SJSA1 (cell line): ENCODE results near the gene NKD1. TPM values are rescaled to one million over a fixed set of nuclear protein-coding genes. Genes with fewer than 3 reads are reported as not detected.

Experiments
- DNase-seq, 2 experiments: peaks; one replicate each; pipeline ENCODE4 v3.0.0-alpha.2; 2015 to 2020; ENCODE audit warnings: low spot score in 2 of 2, low read depth in 1 of 2
- H3K27ac ChIP-seq: fragments of 250-450 bp; sonication (Bioruptor Pico); 2 replicates; pipeline ENCODE4 v1.5.1; 2020; ENCODE audit warnings: mild to moderate bottlenecking, moderate library complexity
- H3K27me3 ChIP-seq: fragments of 250-450 bp; sonication (Bioruptor Pico); replicated peaks from 2 replicates; pipeline ENCODE4 v1.5.1; 2020; ENCODE audit warnings: mild to moderate bottlenecking, moderate library complexity
- H3K36me3 ChIP-seq: fragments of 250-450 bp; sonication (Bioruptor Pico); 2 replicates; pipeline ENCODE4 v1.5.1; 2020; ENCODE audit warnings: mild to moderate bottlenecking
- H3K4me1 ChIP-seq: fragments of 250-450 bp; sonication (Bioruptor Pico); replicated peaks from 2 replicates; pipeline ENCODE4 v1.6.1; 2021; ENCODE audit warnings: mild to moderate bottlenecking
- H3K4me3 ChIP-seq: fragments of 250-450 bp; sonication (Bioruptor Pico); 2 replicates; pipeline ENCODE4 v1.5.1; 2020; ENCODE audit warnings: mild to moderate bottlenecking
- H3K9me3 ChIP-seq: fragments of 250-450 bp; sonication (Bioruptor Pico); replicated peaks from 2 replicates; pipeline ENCODE4 v1.5.1; 2020; ENCODE audit warnings: mild to moderate bottlenecking
- total RNA-seq: library from RNA; depleted of rRNA; stranded (reverse); fragments of >200 nt; shearing (Covaris generic); gene quantifications from 2 replicates; pipeline ENCODE4 v1.2.3, GENCODE V29; 2014

The NKD1 gene
- total RNA-seq, 1 experiment from 2014 or later: 0.42 TPM

DNA sequence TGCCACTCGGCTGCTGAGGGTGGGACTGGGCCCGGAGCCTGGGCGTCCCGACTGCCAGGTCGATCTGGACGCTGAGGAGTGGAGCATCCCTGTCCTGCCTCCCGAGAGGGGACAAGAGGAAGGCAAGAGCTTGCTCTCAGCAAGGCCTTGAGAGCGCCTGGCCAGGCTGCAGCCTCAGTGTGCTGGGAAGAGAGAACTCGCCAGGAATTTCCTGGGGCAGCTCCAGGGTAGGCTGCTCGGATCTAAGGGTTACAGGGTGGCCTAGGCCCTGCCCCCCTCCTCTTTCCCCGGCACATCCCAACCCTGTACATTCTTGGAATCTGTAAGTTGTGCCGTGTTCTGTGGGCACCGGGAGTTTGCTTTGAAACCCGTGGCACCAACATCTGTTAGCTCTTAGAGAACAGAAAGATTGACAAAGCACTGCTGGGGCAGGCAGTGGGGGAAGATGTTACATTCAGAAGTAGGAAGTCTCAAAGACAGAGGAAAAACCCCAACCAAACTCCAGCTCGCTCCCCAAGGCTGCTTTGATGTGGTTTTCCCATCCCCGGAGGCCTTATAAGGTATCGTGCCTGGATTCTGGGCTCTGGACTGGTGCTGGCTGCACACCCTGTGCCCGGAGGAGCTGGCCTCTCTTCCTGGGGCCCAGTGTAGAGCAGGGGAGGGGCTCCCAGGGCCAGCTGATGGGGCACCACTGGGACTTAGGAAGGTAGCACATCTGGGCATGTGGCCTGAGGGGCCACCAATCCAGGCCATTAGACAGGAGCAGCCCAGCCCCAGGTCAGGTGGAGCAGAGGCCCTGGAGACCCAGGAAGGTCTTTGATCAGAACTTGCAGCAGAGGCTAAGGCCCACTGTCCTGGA lies 55.2 kb downstream of the NKD1 start:
- Histone ChIP-seq H3K4me3 (no peak overlapping the region), H3K27ac (peak overlapping the region; percentile 46), H3K36me3 (no peaks in the 10 kb centered on the region), H3K9me3 (no peaks in the 10 kb centered on the region), H3K27me3 (no peaks in the 10 kb centered on the region), H3K4me1 (peaks cover 23% of the 10 kb centered on the region)
- peak; percentile 85 to 86 for DNase-seq

DNA sequence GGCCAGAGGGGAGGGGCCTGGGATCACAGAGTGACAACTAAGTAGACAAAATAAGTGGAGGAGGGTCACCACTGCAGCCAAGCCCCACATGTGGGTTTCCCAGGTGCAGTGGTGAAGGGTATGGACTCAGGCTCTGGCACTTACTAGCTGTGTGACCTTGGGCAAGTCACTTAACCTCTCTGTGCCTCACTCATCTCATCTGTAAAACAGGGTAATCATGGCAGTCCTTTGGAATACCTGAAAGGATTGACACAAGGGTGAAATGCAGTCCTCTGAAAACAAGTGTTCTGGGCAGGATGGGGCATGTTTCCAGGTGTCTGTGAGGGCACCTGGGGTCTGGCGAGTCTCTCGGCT lies 55.8 kb downstream of the NKD1 start:
- Histone ChIP-seq H3K4me1 (peaks cover 23% of the 10 kb centered on the region), H3K27me3 (no peaks in the 10 kb centered on the region), H3K9me3 (no peaks in the 10 kb centered on the region), H3K27ac (no peak overlapping the region; the same call in 1 of the 2 replicates), H3K4me3 (no peak overlapping the region), H3K36me3 (no peaks in the 10 kb centered on the region)
- no peak for DNase-seq

DNA sequence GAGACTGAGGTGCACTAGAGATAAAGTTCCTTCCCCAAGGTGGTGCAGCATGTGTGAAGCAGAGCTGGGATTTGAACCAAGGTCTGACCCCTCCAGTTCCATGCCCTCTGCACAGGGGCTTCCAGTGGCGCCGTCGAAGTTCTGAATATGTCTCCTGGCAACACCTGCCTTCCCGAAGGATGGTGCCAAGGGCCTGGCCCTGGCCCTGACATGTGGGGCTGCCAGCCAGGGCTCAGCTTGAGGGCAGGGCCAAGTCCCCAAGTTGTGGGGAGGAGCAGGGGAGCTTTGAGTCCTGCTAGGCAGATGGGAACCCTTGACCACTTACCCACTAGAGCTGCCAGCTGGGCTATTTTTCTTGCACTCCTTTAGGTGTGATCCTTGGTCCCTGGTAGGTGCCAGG lies 56.4 kb downstream of the NKD1 start:
- H3K27ac ChIP-seq: no peak overlapping the region
- no peaks in the 10 kb centered on the region for H3K9me3 ChIP-seq
- no peak overlapping the region for H3K4me3 ChIP-seq
- peaks cover 23% of the 10 kb centered on the region for H3K4me1 ChIP-seq
- DNase-seq: no peak
- no peaks in the 10 kb centered on the region for H3K27me3 ChIP-seq
- no peaks in the 10 kb centered on the region for H3K36me3 ChIP-seq

DNA sequence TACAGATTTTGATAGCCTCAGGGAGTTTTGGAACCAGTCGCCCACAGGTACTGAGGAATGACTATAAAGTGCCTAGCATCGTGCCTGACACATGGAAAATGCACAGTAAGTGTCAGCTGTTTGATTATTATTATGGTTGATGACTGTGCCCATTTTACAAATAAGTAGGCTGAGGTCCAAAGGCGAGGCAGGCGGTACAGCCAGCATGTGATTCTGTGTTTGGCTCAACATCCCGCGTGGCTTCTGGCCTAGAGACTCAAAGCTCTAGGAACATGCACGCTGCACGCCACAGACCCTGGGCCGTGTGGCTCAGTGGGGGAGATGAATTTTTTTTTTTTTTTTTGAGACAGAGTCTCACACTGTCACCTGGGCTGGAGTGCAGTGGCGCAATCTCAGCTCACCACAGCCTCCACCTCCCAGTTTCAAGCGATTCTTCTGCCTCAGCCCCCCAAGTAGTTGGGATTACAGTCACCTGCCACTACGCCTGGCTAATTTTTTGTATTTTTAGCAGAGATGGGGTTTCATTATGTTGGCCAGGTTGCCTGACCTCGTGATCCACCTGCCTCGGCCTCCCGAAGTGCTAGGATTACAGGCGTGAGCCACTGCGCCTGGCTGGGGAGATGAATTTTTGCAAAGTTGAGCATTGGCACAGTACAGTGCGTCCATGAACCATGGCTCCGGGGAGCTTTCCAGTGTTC lies 57.7 kb downstream of the NKD1 start:
- Histone ChIP-seq H3K27ac (no peak overlapping the region), H3K36me3 (no peaks in the 10 kb centered on the region), H3K4me3 (no peak overlapping the region), H3K9me3 (no peaks in the 10 kb centered on the region), H3K4me1 (peaks cover 23% of the 10 kb centered on the region), H3K27me3 (no peaks in the 10 kb centered on the region)
- no peak for DNase-seq

DNA sequence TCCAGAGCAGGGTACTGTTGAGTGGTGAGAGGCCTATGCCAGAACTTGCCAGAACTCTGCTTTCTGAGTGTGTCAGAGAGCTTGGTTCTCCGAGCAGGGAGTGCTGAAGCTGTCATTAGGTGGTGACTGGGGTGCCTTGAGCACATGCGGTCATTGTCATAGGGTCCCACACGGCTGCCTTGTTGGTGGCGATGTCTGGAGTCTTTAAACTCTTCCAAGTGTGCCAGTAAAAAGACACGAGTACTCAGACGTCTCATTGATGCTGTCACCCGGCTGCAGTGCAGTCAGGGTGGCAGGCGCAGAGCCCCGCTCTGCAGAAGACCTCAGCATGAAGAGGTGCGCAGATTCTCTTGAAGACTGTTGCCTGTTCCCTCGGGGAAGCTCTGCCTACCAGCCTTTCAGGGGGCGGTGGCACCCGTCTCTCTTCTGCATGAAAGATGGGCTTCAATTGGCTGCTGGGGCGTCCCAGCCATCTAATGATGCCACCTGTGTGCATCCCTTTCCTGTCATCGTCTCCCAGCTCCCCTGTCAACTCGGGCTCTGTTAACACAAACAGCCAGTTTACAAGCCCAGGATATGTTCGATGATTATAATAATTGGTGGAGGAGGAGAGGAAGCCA lies 58.3 kb downstream of the NKD1 start:
- Histone ChIP-seq H3K9me3 (no peaks in the 10 kb centered on the region), H3K4me3 (no peak overlapping the region), H3K27ac (no peak overlapping the region), H3K4me1 (peaks cover 23% of the 10 kb centered on the region), H3K27me3 (no peaks in the 10 kb centered on the region), H3K36me3 (no peaks in the 10 kb centered on the region)
- DNase-seq: no peak

DNA sequence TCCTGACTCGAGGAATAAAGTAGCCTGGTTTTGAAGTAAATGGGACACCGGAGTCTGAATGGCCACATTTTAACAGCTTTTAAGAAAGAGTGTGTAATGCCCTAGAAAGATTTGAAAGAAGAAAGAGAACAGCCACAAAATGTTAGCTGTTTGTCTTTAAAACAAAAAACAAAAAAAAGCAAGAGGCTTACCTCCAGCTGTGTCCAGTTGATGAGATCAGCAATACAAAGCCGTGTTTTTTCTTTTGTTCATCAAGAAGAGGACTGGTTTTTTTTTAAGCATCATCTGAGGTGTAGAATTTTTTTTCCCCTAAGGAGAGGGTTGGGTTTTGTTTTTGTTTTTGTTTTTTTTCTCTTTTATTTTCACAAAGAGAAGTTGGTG lies 58.8 kb downstream of the NKD1 start:
- DNase-seq: no peak
- H3K4me1 ChIP-seq: peaks cover 22% of the 10 kb centered on the region
- H3K27me3 ChIP-seq: no peaks in the 10 kb centered on the region
- H3K27ac ChIP-seq: no peak overlapping the region
- H3K9me3 ChIP-seq: no peaks in the 10 kb centered on the region
- H3K36me3 ChIP-seq: no peaks in the 10 kb centered on the region
- H3K4me3 ChIP-seq: no peak overlapping the region

DNA sequence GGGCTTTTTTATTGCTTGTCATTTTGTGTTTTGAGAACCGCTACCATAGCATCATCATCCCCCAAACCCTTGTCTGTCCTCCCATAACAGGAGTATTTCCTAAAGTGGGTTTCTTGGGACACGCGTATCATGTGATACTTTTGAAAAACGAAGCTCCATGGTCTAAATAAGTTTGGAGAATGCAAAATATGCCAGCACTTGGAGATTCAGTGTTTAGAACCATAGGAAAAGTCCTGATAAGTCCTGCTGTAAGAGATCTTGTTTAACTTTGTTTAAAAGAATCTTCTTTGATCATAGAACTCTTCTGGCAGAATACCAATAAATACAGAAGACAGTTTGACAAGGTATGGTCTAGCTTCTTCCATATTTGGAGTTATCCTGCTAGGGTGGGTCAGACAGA lies 59.3 kb downstream of the NKD1 start:
- Histone ChIP-seq H3K27ac (no peak overlapping the region), H3K9me3 (no peaks in the 10 kb centered on the region), H3K4me3 (no peak overlapping the region), H3K36me3 (no peaks in the 10 kb centered on the region), H3K27me3 (no peaks in the 10 kb centered on the region), H3K4me1 (peaks cover 18% of the 10 kb centered on the region)
- DNase-seq: no peak

DNA sequence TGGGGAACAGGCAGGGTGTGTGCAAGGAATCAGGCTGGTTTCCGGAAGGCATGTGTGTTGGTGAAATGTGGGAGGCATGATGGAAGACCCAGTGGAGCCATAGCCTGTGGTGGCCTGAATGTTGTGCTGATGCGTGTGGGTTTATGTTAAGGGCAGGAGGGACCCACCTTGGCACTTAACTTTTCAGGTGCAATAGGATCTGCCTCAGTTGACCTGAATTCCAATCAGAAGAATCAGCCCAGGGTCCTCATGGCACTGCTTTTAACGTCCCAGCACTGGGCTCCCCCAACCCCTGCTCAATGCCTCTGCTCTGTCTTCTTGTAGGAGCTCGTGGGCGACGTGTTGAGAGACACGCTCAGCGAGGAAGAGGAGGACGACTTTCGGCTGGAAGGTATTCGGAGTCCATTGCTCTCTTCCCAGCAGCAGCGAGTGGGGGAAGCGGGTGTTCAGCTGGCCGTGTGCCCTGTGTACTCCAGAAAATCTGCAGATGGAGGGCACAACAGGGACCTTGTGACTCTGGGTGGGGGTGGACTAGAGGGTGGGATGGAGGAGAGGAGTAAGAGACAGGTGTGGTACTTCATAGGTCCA lies 59.9 kb downstream of the NKD1 start:
- no peaks in the 10 kb centered on the region for H3K9me3 ChIP-seq
- H3K27me3 ChIP-seq: no peaks in the 10 kb centered on the region
- H3K27ac ChIP-seq: no peak overlapping the region
- no peak for DNase-seq
- H3K4me3 ChIP-seq: no peak overlapping the region
- H3K4me1 ChIP-seq: peaks cover 11% of the 10 kb centered on the region
- H3K36me3 ChIP-seq: no peaks in the 10 kb centered on the region

DNA sequence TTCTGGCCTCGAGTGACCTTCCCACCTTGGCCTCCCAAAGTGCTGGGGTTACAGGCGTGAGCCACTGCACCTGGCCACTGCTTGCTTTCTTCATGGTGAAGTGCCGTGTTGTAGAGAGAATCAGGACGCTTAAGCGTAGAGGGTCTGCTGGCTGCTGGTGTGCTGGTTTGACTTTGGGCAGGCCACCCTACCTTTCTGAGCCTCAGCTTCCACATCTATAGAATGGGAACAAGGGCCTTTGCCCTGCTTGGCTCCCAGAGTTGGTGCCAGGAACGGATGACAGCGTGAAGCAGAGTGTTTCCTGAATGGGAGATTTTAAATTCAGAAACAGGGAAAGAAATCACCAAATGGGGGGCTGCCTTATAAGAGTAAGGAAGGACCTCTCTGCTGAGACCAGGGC lies 60.9 kb downstream of the NKD1 start:
- no peaks in the 10 kb centered on the region for H3K36me3 ChIP-seq
- H3K27ac ChIP-seq: no peak overlapping the region
- H3K4me1 ChIP-seq: peaks cover 2% of the 10 kb centered on the region
- H3K9me3 ChIP-seq: no peaks in the 10 kb centered on the region
- DNase-seq: no peak
- no peaks in the 10 kb centered on the region for H3K27me3 ChIP-seq
- H3K4me3 ChIP-seq: no peak overlapping the region

DNA sequence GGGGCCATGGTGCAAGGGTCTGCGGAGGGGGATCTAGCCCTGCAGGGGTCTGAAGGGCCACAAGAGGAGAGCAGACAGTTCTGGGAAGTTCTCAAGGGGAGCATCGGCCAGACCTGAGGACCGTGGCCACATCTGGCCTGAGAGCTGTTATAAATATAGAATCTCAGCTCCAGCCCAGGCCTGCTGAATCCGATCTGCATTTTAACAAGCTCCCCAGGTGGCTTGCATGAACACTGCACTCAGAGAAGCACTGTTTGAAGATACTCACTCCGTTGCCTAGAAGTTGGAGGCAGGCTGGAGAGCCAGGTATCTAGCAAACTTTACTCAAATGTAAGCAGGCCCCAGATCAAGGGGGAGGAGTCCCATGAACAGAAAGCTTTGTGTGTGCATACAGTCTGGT lies 61.3 kb downstream of the NKD1 start:
- H3K27ac ChIP-seq: no peak overlapping the region
- H3K36me3 ChIP-seq: no peaks in the 10 kb centered on the region
- no peaks in the 10 kb centered on the region for H3K27me3 ChIP-seq
- no peak overlapping the region for H3K4me3 ChIP-seq
- no peak for DNase-seq
- no peaks in the 10 kb centered on the region; the same call in 1 of the 2 replicates for H3K4me1 ChIP-seq
- no peaks in the 10 kb centered on the region for H3K9me3 ChIP-seq

DNA sequence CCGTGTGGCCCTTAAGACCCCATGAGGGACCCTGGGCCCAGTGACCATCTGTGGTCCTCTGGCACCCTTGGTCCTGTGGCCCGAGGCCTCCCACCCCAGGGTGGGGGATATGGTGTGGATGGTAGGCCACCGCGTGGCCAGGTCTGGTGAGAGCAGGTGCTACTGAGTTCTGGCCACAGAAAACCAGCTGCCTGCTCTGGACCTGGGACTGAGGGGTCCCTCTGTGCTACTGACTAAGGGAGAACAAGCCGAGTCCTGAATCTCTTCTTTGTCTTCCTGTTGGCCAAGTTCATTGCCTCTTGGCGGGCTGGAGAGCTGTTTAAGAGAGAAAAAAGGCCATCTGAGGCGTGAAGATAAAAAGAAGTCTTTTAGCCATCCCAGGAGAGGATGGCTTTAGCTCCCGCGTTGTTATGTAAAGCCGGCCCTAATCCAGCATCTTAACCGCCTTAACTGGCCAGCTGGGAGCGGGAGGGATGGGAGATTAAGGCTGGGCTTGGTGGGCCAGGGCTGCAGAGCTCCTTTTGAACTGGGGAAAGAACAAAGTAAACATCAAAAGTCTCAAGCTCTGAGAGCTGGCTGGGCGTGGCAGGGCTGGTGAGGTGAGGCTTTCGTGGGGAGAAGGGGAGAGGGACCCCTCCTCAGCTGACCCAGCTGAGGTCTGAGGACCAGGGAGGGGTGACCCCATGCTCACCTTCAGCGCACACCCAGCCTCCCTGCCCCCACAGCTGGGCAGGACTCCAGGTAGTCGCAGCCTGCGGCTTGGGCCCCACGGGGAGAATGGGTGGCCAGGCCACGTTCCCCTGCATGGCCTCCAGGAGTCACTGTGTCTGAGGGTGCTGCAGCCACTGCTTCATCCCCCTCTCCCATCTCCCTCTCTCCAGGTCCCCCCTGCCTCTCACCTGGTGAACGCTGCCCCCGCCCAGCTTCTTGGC lies 62.4 kb downstream of the NKD1 start:
- no peak for DNase-seq
- Histone ChIP-seq H3K4me3 (no peak overlapping the region), H3K27ac (no peak overlapping the region), H3K36me3 (no peaks in the 10 kb centered on the region), H3K27me3 (no peaks in the 10 kb centered on the region), H3K9me3 (no peaks in the 10 kb centered on the region), H3K4me1 (no peaks in the 10 kb centered on the region; the same call in 1 of the 2 replicates)

DNA sequence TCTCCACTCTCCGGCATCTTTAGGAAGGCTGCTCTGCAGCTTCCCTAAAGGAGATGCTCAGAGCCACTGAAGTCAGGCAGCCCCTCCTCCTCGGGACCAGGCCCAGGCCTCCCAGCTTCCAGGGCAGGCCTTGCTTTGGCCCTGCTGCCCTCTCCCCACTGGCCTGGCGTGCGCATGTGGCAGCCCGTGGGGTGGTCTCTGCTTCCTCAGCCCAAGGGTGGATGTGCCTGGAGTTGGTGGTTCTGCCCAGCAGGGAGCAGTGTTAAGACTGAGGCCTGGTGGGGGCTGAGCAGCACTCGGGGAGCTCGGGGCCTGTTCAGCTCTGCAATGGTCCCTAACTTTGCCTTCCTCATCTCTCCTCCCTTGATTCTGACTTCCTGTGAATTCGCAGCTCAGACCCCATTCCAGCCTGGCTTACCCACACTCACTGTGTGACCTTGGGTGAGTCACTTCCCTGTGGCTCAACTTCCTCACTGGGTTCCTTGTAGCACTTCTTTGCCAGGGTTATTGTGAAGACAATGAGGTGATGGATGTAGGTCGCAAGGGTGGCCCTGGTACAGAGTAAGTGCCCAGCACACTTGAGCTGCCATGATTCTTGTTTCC lies 63.2 kb downstream of the NKD1 start:
- no peaks in the 10 kb centered on the region for H3K9me3 ChIP-seq
- no peaks in the 10 kb centered on the region for H3K27me3 ChIP-seq
- no peaks in the 10 kb centered on the region; the same call in 1 of the 2 replicates for H3K4me1 ChIP-seq
- no peak overlapping the region for H3K27ac ChIP-seq
- DNase-seq: no peak
- H3K36me3 ChIP-seq: no peaks in the 10 kb centered on the region
- H3K4me3 ChIP-seq: no peak overlapping the region
